Renal pelvis (tissue), 4 donors: Measurements from ENCODE around the gene ADARB1. TPM values are rescaled to one million over a fixed set of nuclear protein-coding genes. Genes with fewer than 3 reads are reported as not detected.

Experiments used
- DNase-seq: peaks from one replicate; pipeline ENCODE4 v3.0.0-alpha.2; 2013
- polyA plus RNA-seq, 3 donors: library from polyadenylated mRNA; unstranded; fragments of 120-200 nt; gene quantifications; one replicate each; pipeline ENCODE4 v1.2.1, GENCODE V29; 2013; ENCODE audit not compliant: insufficient read length in 3 of 3

Gene ADARB1
- polyA plus RNA-seq, 3 donors: 15.3 to 20.9 (median 18.9) TPM

DNA sequence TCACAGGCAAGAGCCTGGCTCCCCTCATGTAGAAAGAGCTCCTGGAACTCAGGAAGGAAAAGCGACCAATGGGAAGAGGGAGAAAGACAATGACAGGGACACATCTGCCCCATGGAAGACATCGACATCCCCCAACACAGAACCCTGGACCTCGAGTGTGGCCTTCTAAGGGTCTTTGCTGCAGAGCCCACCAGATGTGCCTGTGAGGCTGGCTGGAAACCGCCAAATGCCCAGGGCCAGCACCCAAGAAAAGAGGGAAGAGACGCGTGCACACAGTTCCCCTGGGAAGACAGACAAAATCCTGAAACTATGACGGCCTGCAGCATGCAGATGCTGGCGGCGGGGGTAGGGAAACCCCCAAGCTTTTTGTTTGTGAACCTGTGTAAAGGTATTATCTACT lies 36.4 kb upstream of the ADARB1 start:
- no peak for DNase-seq

DNA sequence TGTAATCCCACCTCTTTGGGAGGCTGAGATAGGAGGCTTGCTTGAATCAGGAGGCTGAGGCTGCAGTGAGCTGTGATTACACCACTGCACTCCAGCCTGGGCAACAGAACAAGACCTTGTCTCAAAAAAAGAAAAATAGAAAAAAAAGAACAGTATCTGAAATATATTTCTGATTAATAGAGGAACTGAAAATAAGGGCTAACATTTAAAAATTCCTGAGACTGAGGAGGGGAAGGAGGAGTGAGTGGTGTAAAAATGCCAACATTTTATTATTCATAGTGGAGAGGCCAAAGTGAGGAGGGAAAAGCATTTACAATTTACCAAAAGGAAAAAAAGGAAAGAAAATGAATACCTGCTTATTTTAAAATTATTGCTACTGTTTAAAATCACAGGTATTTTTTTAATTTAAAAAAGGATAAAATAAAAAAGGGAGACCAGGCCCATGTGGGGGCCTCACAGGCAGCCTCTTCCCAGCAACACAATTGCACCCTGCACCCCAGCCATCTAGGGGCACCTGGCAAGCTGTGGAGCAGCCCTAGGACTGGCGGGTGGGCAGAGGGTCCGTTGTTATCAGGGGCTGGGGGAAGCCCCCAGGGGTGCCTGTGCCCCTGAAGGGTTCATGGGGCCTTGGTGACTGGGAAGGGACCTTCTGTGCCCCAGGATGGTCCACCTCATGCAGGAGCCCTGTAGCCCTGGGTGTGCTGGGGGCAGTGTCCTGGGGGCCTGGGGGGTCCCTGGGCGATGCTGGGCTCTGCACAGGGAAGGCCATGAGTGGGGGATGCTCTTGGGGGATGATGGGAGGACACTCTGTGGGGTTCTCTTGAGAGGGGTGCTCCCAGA lies 34.8 kb upstream of the ADARB1 start:
- DNase-seq: no peak

- no peak for DNase-seq
Measured at GRCh38 chr21:45040157-45040711, 34.1 kb upstream of the ADARB1 start.

DNA sequence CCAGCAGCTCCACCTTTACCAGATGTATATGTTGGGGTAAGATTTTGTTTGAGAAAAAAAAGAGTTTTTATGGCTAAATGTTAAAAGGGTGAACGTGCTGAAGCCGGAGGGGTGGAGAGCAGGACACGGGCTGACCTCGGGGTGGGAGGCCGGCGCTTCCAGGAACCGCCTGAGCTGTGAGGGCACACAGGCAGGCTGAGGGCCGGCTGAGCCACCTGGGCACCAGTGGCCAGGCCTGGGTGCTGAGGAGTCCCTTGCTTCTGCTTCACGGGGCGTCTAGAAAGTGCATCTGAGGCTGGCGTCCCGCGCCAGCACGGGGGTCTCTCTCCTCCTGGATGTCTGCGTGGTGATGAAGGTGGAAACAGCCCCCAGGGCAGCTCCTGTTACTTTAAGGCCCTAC lies 33.6 kb upstream of the ADARB1 start:
- no peak for DNase-seq

DNA sequence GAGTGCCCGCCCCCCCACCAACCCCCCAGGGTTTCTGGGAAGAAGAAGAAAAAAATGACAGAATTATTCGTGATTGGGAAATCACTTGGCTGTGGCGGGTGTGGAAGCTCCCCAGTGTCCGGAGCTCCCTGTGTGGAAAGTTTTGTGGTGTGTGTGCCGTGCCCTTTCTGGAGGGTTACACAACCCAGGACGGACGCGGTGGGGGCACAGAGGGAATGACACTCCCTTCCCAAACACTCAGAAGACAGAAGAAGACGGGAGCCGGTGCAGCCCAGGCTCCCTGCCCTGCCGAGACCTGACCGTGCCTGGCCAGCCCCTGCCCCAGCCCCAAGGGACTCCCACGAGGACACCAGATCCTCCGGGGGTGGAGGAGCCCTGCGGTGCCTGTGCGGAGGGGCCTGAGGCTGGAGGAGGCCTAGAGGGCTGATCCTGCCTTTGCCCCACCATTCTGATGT lies 33.0 kb upstream of the ADARB1 start:
- no peak for DNase-seq

- DNase-seq: no peak
Measured at GRCh38 chr21:45041984-45042663, 32.3 kb upstream of the ADARB1 start.

DNA sequence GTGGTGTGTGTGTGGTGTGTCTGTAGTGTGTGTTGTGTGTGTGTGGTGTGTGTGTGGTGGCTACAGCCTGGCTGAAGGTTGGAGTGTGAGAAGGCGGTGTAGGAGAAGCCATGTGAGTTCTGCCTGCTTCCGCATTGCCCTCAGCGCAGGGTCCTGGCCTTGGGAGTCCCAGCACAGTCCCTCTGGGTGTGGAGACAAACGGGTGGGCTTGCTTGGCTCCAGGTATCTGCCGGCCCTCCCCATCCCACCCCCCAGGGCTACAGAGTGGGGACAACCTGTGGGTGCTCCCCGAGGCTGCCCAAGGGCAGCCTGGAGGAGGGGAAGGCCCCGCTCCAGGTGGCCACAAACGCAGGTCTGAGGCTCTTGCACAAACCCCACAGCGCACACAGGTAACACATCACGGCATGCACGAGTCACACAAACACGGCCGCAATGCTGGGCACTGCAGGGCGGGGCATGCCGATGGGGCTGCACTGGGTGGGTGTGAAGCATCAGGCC lies 31.7 kb upstream of the ADARB1 start:
- no peak for DNase-seq

GRCh38 chr21:45043541-45044020 lies 30.8 kb upstream of the ADARB1 start:
- DNase-seq: no peak

- no peak for DNase-seq
Measured at GRCh38 chr21:45045481-45045880, 28.9 kb upstream of the ADARB1 start.

DNA sequence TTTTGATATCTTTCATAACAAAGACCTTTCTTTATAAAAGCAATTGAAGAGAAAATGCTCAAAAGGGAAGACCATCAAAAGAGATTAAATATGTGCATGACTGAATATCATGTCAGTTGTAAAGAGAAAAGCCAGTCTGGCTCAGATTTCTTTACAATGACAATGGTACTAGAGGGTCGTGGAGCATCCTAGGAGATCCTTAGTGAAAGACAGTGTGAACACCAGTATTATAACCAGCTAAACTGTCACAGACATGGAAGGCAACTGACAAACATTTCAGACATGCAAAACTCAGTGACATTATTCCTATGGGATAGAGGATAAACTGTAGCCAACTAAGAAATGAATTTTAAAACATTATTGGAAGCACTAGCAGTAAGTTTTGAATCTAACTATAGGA lies 27.1 kb upstream of the ADARB1 start:
- DNase-seq: no peak

DNA sequence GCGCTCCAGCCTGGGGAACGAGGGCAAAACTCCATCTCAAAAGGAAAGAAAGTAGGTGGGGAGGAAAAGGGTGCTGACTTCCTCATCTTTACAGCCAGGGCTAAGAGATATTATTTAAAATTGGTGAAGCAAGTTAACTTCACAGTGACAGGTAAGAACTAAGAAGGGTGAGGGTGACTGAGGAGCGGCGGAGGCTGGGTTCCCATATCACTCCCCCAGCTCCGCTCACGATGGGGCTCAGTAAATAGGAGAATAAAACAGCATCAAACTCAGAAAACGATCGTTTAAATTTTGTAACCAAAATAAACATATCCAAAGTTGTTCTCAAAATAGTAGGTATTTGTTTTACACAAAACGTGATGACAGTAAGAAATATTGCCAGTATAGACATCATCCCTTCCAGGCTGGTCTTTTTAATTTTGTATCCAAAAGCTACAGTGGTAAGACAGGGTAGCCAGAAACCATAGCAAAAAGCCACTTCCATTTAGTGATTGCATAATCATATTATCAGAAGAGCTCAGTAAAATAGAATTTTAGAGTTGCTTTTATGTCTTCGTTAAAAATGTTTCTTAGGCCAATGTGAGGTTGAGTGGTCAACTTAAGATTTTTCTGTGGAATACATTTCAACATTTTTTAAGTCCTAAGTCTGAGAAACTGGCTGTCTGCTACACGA lies 26.2 kb upstream of the ADARB1 start:
- no peak for DNase-seq

DNA sequence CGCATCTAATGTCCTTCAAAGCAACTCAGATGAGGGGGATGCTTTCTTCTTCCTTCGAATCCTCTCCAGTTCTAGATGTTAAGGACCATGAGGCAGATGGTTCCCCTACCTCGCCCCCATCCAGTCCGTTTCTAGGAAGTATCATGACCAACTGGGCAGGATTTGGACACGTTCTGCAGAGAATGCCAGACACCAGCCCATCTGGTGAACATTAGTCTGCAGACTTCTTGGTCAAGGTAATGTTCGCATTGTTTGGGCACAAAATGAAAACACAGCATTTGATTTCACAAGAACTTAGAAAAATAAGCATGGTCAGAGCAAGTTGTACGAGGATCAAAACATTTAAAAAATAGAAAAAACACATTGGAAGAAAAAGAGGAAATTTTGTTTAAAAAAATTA lies 25.4 kb upstream of the ADARB1 start:
- DNase-seq: no peak

DNA sequence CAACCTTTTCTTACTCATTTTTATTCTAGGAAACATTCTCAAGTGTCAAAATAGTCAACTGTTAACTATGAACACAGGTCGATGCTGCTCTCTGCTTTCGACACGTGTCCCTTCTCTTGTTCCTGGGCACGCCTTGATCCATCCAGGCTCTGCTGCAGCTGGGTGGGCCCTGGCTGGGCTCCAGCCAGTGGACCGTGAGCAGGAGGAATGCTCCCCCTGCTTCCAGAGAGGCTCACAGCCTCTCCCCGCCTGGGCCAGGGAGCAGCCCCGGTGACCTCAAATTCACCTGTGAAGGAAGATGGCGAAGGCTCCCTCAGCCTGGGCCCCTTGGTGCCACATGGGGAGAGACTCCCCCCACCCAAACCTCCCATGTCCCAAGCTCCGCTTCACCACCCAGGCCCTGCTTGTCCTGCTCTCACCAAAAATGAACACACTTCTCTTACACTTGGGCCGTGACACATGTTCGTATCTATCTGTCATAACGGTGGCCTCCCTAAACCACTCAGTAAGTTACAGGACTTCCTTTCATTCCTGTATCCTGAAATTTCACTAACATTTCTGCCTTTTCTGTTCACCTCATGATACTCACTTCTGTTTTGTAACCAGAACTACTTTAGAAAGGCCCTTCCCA lies 24.6 kb upstream of the ADARB1 start:
- peak; percentile 56 for DNase-seq

- DNase-seq: no peak
Measured at GRCh38 chr21:45050345-45050796, 24.0 kb upstream of the ADARB1 start.

DNA sequence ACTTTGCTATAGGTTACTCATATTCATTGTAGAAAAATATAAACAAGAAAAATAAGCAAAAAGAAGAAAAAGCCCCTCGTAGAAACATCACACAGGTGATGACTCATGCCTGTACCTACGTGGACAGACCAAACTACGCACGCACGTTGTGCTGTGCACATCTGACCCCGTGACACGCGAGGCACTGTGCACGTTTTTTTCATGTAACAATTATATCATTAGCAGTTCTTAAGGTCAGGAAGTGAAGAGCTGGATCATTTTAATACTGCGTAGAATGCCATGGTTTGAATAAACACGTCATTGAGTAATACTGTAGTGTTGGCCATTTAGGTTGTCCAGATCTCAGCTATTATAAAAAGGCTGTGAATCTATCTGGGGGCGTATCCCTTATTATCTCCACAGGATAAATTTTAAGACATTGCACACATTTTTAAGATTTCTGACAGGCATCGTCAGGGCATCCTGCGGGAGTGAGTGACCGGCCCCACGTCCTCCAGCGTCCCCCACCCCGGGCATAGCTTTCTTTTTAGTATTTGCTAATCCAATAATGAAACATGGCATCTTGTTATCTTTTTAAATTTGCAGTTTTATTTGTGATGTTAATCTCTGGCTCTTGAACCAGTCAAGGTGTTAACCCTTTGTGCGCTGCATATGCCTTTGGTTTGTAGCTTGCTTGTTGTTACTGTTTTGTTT lies 23.4 kb upstream of the ADARB1 start:
- DNase-seq: no peak

DNA sequence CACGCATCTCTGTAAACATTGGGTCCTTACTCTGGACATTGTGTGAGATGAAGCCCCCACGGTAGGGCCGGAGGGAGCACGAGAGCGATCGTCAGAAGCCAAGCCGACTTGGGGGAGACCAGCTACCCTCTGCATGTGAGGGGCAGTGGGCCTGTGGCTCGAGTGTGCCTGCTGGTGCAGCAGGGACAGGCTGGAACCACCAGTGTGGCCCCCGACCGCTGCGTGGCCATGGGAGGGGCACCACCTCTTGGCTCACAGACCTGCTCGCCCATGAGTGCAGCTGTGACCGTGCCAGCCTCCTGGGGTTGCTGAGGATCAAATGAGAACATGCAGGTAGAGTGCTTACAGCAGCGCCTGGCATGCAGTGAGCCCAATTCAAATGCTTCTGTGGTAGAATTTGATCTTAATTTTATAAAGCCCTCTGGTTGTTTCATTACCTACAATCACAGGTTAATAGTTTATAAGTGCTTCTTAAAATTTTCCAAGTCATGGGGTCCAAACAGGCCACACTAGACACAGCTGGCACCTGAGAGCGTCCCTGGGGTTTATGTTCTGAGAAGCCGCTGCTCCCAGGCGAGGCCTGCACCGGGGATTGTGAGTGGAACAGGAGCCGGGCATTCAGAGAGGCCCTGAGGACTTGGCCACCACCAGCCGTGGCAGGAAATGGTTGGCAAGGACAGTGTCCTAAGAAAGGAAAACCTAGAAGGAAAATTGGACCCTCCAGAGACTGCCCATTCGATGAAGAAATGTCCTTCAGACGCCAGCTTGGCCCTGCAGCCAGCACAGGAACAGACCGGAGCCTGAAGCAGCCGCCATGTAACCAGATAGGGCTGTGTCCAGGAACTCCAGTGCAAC lies 22.6 kb upstream of the ADARB1 start:
- DNase-seq: no peak

GRCh38 chr21:45052960-45053359 lies 21.4 kb upstream of the ADARB1 start:
- DNase-seq: no peak

- DNase-seq: no peak
Measured at GRCh38 chr21:45053561-45054226, 20.7 kb upstream of the ADARB1 start.

- no peak for DNase-seq
Measured at GRCh38 chr21:45054227-45054926, 20.0 kb upstream of the ADARB1 start.
